ENCODE measurements around the gene SCGB3A2.

SCGB3A2 gene

GRCh38 chr5:147878066-147878759 is at the start of gene SCGB3A2:
TSS of gene SCGB3A2 (plus strand) at chr5:147878711. CDS start at chr5:147878804, 93 bp downstream.
- DNase-seq, result no peak

GRCh38 chr5:147830035-147830434 is 48.5 kb upstream of the SCGB3A2 start:
- no peak for DNase-seq

GRCh38 chr5:147831465-147831864 is 47.0 kb upstream of the SCGB3A2 start, which contains the start of gene SPINK1:
TSS of gene SPINK1 (minus strand) at chr5:147831671. CDS start at chr5:147831577, 94 bp downstream.
- DNase-seq, result no peak

GRCh38 chr5:147832541-147832940 is 46.0 kb upstream of the SCGB3A2 start:
- no peak for DNase-seq

GRCh38 chr5:147835386-147835798 is 43.1 kb upstream of the SCGB3A2 start:
- DNase-seq, result no peak

GRCh38 chr5:147836439-147836838 is 42.1 kb upstream of the SCGB3A2 start:
- DNase-seq, result no peak

GRCh38 chr5:147842869-147843268 is 35.6 kb upstream of the SCGB3A2 start:
- DNase-seq, result no peak

GRCh38 chr5:147844846-147845245 is 33.7 kb upstream of the SCGB3A2 start:
- DNase-seq, result no peak

GRCh38 chr5:147845618-147846017 is 32.9 kb upstream of the SCGB3A2 start:
- no peak for DNase-seq

GRCh38 chr5:147849226-147849625 is 29.3 kb upstream of the SCGB3A2 start:
- no peak for DNase-seq

GRCh38 chr5:147851578-147851977 is 26.9 kb upstream of the SCGB3A2 start:
- no peak for DNase-seq

- DNase-seq, result no peak
These were observed 26.1 kb upstream of the SCGB3A2 start for GRCh38 chr5:147852365-147852764.

- DNase-seq, result no peak
These were observed 25.0 kb upstream of the SCGB3A2 start for GRCh38 chr5:147853372-147853987.

- DNase-seq, result no peak
These were observed 24.2 kb upstream of the SCGB3A2 start for GRCh38 chr5:147854331-147854730.

- no peak for DNase-seq
These were observed 23.4 kb upstream of the SCGB3A2 start for GRCh38 chr5:147854894-147855773.

GRCh38 chr5:147855774-147856069 is 22.8 kb upstream of the SCGB3A2 start:
- no peak for DNase-seq

- DNase-seq, result no peak
These were observed 21.7 kb upstream of the SCGB3A2 start for GRCh38 chr5:147856801-147857200.

GRCh38 chr5:147857302-147858129 is 21.0 kb upstream of the SCGB3A2 start:
- peak in 7 of 14 donors; percentile 0 to 39 (median 5) for DNase-seq

- DNase-seq, result peak in 1 of 14 donors; percentile 7
These were observed 19.9 kb upstream of the SCGB3A2 start for GRCh38 chr5:147858565-147858964.

- no peak for DNase-seq
These were observed 18.4 kb upstream of the SCGB3A2 start for GRCh38 chr5:147859962-147860640.

GRCh38 chr5:147860641-147861025 is 17.9 kb upstream of the SCGB3A2 start:
- no peak for DNase-seq
